ENCODE data around the gene ZNF654. TPM values are rescaled to one million over a fixed set of nuclear protein-coding genes. Genes with fewer than 3 reads are reported as not detected.

Gene ZNF654
- total RNA-seq, 1 experiment from 2014 or later: 6.8 TPM

- BruUV-seq (replicated peaks): no TSS peak
- no peak overlapping the region for H3K4me3 ChIP-seq (ENCODE audit: low read depth, low read length)
- no peaks in the 10 kb centered on the region for H3K9me3 ChIP-seq
- no peak for TF ChIP-seq CTCF (IDR thresholded peaks at IDR 0.05; ENCODE audit: insufficient read depth in 1 of 2, low read depth in 1 of 2, low read length in 1 of 2, severe bottlenecking in 1 of 2, unreplicated experiment in 1 of 2)
- no peak for DNase-seq
- no peaks in the 10 kb centered on the region for H3K4me1 ChIP-seq
- no peak overlapping the region for H3K27ac Mint-ChIP-seq (ENCODE audit: unreplicated experiment)
- intact Hi-C loops (cut with micrococcal nuclease; ENCODE audit: unreplicated experiment): no loop called here
- CTCF ChIA-PET: no interaction called here
- POLR2A ChIA-PET: no interaction called here
- no peaks in the 10 kb centered on the region for H3K36me3 ChIP-seq (ENCODE audit: control insufficient read depth, insufficient read depth, low read length)
- H3K36me3 Mint-ChIP-seq (ENCODE audit: insufficient read depth, unreplicated experiment): no peaks in the 10 kb centered on the region
- no peaks in the 10 kb centered on the region for H3K27me3 ChIP-seq (replicated peaks; ENCODE audit: control insufficient read depth, insufficient read depth, low read length)
- no peaks in the 10 kb centered on the region for H3K9me3 Mint-ChIP-seq (ENCODE audit: unreplicated experiment)
- peaks cover 5% of the 10 kb centered on the region for H3K27me3 Mint-ChIP-seq (ENCODE audit: insufficient read depth, unreplicated experiment)
- no peak overlapping the region for H3K4me3 Mint-ChIP-seq (ENCODE audit: unreplicated experiment)
- peaks cover 6% of the 10 kb centered on the region for H3K4me1 Mint-ChIP-seq (ENCODE audit: low read depth, unreplicated experiment)
These were observed 22.8 kb upstream of the ZNF654 start for GRCh38 chr3:88036221-88036620.

GRCh38 chr3:88038566-88038965, 20.5 kb upstream of the ZNF654 start:
- ChIA-PET POLR2A (interaction anchor here (0.5 kb wide), 1 partner anchor 123 kb away, joined by 3 read pairs; no protein-coding TSS in a partner anchor), CTCF (no interaction called here)
- Mint-ChIP-seq H3K27ac (ENCODE audit: unreplicated experiment) (no peak overlapping the region), H3K4me1 (ENCODE audit: low read depth, unreplicated experiment) (no peaks in the 10 kb centered on the region), H3K9me3 (ENCODE audit: unreplicated experiment) (no peaks in the 10 kb centered on the region), H3K4me3 (ENCODE audit: unreplicated experiment) (no peak overlapping the region), H3K27me3 (ENCODE audit: insufficient read depth, unreplicated experiment) (peaks cover 2% of the 10 kb centered on the region), H3K36me3 (ENCODE audit: insufficient read depth, unreplicated experiment) (no peaks in the 10 kb centered on the region)
- BruUV-seq (replicated peaks): no TSS peak
- H3K9me3 ChIP-seq: no peaks in the 10 kb centered on the region
- no peak for DNase-seq
- H3K4me3 ChIP-seq (ENCODE audit: low read depth, low read length): no peak overlapping the region
- H3K36me3 ChIP-seq (ENCODE audit: control insufficient read depth, insufficient read depth, low read length): no peaks in the 10 kb centered on the region
- no peaks in the 10 kb centered on the region for H3K4me1 ChIP-seq
- intact Hi-C loops (cut with micrococcal nuclease; ENCODE audit: unreplicated experiment): no loop called here
- no peaks in the 10 kb centered on the region for H3K27me3 ChIP-seq (replicated peaks; ENCODE audit: control insufficient read depth, insufficient read depth, low read length)
- TF ChIP-seq CTCF (IDR thresholded peaks at IDR 0.05; ENCODE audit: insufficient read depth in 1 of 2, low read depth in 1 of 2, low read length in 1 of 2, severe bottlenecking in 1 of 2, unreplicated experiment in 1 of 2): no peak

GRCh38 chr3:88040529-88040928, 18.5 kb upstream of the ZNF654 start:
- Mint-ChIP-seq H3K36me3 (ENCODE audit: insufficient read depth, unreplicated experiment) (no peaks in the 10 kb centered on the region), H3K27me3 (ENCODE audit: insufficient read depth, unreplicated experiment) (peaks cover 2% of the 10 kb centered on the region), H3K27ac (ENCODE audit: unreplicated experiment) (no peak overlapping the region), H3K4me3 (ENCODE audit: unreplicated experiment) (no peak overlapping the region), H3K4me1 (ENCODE audit: low read depth, unreplicated experiment) (no peaks in the 10 kb centered on the region), H3K9me3 (ENCODE audit: unreplicated experiment) (no peaks in the 10 kb centered on the region)
- no TSS peak for BruUV-seq (replicated peaks)
- intact Hi-C loops (cut with micrococcal nuclease; ENCODE audit: unreplicated experiment): no loop called here
- Histone ChIP-seq H3K36me3 (ENCODE audit: control insufficient read depth, insufficient read depth, low read length) (no peaks in the 10 kb centered on the region), H3K27me3 (replicated peaks; ENCODE audit: control insufficient read depth, insufficient read depth, low read length) (no peaks in the 10 kb centered on the region), H3K4me3 (ENCODE audit: low read depth, low read length) (no peak overlapping the region), H3K9me3 (no peaks in the 10 kb centered on the region), H3K4me1 (0 out of 2 replicates have a peak, but pooled peaks cover 6% of the 10 kb centered on the region)
- TF ChIP-seq CTCF (IDR thresholded peaks at IDR 0.05; ENCODE audit: insufficient read depth in 1 of 2, low read depth in 1 of 2, low read length in 1 of 2, severe bottlenecking in 1 of 2, unreplicated experiment in 1 of 2): no peak
- no peak for DNase-seq
- CTCF ChIA-PET: no interaction called here
- POLR2A ChIA-PET: no interaction called here
